SW480 (cell line): ENCODE measurements around the gene MRPL55.

Experiments
- DNase-seq: peaks from one replicate; pipeline ENCODE4 v3.0.0-alpha.2; 2016; ENCODE audit warnings: low spot score

Gene MRPL55

DNA sequence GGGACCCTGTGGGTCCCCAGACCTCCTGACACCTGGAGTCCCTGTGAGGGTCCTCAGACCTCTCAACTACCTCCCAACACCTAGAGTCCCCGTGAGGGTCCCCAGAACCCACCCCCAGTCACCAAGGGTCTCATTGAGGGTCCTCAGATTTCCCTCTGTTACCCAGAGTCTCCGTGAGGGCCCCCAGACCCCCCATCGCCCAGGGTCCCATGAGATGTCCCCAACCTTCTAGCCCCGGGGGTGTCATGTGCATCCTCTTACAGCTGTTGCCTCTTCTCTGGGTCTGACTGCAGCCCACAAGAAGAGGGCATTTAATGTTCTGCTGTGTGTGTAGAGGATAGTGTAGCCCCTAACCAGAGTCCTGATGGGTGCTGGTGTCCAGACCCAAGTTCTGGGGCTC, 38.7 kb upstream of the MRPL55 start:
- DNase-seq: no peak

DNA sequence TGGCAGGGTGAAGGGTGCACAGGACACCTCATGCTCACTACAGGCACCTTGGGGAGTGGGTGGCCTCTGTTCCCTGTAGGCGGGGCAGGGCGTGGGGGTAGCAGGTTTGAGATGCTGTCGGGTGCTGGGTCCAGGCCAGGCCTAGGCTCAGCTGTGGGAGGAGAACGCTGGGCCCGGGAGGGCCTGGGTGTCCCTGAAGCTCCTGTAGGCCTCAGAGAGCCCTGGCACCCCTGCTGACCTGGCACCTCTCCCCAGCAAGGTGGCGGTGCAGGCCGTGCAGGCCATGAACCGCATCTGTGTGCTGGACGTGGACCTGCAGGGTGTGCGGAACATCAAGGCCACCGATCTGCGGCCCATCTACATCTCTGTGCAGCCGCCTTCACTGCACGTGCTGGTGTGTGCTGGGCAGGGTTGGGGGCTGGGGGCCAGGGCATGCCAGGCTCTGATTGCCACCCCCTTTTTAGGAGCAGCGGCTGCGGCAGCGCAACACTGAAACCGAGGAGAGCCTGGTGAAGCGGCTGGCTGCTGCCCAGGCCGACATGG, 38.1 kb upstream of the MRPL55 start:
- no peak for DNase-seq

DNA sequence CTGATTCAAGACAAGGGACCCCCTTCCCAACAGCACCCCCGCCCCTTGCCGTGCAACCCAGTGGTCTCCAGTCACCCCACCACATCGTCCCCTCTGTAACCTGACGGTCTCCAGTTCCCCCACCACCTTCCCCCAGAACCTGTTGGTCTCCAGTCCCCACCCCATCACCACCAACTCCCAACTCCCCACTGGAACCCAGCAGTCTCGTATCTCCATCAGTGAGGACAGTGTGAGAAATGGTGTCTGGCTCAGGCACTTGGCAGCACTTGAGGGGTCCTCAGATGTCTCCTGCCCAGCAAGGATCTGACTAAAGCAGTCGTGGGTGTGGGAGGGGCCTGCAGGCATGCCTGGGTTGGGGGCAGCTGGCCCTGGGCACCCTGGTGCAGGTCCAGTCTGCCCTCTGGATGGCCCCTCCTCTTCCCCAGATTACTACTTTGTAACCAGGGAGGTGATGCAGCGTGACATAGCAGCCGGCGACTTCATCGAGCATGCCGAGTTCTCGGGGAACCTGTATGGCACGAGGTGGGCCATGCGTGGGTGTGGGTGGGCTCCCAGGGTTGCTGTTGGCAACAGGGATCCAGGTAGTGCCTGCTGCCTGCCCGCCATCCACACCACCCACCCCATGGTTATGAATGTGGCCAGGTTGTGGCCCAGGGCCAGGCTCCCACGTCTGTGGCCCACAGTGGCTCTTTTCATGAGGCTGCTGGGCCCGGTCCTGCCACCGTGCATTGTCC, 37.5 kb upstream of the MRPL55 start:
- DNase-seq: no peak

DNA sequence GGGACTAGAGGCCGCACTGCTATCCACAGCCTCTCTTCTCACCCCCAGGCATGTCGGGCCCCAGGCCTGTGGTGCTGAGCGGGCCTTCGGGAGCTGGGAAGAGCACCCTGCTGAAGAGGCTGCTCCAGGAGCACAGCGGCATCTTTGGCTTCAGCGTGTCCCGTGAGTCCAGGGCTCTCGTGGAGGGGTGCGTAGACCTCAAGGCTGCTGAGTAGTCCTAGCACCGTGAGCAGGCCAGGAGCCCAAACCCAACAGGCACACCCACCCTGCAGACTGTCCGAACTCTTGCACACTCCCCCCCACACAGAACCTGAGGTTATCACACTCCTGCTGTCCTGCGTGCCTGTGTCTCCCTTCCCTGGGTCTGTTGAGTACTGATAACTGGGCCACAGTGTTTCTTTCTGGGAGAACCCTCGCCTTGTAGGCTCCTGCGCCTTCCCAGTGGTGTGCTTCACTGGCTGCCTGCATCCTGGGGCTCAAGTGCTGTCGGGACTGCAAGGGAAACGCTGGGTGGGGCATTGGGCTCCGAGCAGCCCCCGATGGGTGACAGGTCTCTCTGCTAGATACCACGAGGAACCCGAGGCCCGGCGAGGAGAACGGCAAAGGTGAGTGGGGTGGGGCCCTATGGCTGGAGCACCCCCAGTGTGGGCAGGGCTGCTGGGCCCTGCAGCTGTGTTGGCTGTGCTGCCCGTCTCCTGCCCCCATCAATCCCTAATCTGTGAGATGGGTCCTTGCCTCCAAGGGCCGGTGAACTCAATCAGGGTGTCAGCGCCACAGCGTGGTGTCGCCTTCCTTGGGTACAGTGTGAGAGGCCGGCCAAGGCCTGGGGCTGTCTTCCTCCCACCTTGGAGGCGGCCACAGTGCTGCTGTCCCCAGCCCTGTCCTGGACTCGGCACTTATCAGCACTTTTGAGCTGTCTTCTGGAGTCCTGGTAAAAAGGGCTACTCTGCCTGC, 36.6 kb upstream of the MRPL55 start:
- DNase-seq: no peak

DNA sequence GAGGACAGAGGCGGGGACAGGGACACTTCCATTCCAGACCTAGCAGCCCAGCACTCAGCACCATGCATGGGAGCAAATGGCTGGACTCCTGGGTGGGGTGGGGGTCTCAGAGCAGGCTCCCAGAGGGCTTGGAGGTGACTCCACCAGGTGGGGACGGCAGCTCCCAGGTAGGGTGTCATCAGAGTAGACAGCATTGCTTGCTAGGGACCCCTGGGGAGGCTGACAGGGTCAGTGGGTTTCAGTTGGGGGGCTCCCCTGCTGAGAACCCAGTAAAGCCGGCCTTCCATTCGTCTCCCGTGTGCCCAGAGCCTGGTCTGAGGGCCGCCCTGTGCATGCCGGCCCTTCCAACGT, 35.9 kb upstream of the MRPL55 start:
- DNase-seq: no peak

DNA sequence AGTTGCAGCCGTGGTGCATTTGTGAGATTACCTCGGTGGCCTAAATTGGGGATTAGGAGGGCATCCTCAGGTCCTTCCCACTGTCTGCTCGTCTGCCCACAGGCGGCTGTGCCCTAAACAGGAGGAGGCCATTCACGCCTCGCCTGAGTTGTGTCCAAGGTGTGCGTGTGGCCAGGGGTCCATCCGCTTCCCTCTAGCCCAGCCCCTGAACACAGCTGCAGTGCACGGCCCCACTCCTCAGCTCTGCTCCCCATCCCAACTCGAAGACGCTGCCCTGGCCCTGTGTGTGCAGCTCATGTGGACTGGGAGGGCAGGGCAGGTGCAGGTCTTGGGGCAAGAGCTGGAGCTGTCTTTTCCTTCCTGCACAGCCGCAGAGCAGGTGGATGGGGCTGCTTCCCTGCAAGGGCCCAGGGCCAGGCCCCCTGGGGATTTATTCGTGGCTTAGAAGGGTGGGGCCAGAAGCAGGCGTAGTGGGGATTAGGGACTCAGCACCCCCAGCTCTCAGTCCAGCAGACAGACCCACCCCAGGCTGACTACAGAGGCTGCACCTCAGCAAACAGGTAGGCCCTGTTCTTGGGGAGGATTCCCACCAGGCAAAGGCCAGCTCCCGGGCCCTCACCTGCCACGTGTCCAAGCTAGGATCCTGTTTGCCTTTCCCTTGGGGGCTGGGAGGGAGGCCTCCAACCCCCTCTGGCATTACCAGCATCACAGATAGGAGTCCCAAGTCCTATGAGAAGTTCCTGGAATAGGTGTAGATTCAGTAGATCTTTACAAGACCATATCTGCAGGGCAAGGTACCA, 35.3 kb upstream of the MRPL55 start:
- DNase-seq: no peak

DNA sequence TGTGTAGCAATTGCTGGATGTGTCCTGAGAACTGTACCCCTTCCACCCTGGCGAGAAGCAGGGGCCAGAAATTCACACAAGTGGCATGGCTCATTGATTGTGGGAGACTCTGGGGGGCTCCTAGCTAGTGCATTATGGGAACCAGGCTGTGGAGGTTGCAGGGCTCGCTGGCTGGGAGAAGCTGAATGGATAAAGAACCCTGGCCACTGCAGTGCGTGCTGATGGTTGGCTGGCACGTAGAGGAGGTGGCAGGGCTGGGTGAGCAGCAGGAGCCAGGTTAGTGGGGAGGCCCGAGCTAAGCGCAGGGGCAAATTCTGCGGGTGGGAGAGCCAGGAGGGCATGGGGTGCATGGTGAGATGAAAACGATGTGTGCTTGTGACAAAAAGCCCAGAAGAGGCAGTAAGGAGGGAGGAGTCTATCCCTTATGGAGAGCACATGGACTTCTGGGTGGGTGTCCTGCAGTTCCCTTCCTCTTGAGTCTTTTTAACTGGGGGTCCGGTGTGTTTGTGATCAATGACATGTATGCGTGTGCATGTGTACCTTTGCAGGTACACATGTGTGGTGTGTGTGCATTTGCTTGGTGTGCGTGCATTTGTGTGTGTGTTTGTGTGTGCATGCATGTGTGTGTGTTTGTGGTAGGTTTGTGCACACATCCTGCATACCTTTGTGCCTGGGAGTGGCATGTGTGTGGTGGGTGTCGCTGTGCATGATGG, 34.5 kb upstream of the MRPL55 start:
- no peak for DNase-seq

DNA sequence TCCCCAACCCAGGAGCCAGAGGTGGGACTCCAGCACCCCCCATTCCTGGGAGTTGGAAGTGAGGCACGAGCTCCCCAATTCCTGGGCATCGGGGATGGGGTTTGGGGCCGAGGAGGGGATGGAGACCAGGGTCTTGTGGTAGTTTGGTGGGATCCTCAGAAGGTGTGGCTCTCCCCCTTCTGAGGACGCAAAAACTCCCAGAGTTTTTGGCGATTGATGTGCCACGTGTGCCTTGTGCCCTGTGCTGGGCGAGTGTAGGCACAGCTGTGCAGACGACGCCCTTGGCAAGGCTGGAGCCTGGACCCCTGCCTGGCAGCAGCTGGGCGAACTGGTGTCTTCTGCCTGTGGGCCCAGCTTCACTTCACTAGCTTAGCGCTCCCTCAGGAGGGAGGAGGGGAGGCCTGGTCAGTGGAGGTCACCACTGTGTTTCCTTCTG, 33.6 kb upstream of the MRPL55 start:
- DNase-seq: no peak

DNA sequence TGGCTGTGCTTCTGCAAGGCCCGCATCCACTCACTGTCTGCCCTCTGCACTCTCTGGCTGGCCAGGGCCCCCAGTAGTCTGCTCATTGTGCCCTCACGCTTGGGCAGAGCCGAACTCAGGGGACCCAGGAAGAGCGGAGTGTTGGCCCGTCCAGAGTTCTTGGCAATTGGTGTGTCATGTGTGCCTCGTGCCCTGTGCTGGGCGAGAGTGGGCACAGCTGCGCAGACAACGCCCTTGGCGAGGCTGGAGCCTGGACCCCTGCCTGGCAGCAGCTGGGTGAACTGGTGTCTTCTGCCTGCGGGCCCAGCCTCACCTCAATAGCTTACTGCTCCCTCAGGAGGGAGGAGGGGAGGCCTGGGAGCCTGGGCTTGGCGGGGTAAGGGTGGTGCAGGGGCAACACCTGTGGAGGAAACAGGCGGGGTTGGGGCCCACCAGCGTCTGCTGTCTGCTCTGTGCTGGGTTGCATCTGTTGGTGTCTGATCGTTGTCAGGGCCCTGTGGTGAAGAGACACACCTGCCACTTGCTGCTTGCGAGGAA, 33.1 kb upstream of the MRPL55 start:
- no peak for DNase-seq

DNA sequence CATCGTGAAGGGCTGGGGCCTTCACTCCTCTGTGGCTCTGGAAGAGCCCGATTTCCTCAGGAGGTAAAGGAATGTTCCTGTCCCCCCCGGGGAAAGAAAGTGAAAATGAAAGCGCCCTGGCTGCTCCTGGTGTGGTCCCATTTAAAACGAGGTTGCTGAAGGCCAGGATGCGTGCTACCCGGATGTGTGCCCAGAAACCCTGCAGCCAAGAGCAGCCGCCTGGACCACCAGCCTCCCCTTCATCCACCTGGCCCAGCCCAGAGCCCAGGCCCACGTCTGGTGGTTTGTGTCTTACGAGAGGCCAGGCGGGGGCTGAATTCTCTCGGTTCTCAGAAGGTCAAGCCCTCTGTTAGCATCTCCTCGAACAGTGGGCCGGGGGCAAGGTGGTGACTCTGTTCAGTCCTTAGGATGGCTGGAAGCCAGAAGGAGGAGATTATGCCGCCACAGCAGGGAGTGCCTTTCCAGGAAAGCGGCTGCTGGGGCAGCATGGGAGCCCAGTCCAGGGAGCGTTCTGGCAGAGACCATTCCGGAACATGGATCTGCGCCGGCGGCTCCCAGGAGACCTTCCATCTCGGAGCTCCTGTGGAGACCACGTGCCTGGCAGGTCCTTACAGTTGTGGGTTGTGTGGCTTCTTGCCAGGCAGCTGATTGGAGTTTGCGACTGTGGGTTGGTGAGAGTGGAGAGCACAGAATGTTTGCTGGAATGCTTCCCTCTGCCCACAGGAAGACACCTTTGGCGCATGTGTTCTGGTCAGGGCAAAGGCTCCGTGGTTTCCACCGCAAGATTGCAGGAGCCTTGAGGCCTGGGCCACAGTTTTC, 32.3 kb upstream of the MRPL55 start:
- peak; percentile 83 for DNase-seq

DNA sequence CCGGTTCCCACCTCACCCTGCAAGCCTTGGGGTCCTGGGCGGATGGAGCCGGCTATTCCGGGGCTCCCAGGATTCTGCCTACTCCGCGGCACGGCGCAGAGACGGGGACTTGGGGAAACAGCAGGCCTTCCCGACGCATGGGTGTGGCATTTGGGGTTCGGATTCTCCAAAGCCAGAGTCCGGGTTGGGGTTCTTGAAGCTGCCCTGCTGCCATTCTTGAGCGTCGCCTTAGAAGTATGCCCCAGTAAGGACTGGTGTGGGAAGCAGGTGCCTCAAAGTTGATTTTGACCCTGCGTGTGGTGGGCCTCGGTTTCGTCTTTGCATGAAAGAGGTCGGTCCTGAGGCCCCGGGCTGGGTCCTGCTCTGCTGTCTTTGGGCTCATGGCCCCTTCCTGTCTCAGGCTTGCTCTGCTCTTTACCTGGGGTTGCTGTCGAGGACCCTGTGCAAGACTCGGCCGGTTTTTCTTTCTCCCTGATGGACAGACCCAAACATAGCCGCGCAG, 31.7 kb upstream of the MRPL55 start:
- DNase-seq: no peak

DNA sequence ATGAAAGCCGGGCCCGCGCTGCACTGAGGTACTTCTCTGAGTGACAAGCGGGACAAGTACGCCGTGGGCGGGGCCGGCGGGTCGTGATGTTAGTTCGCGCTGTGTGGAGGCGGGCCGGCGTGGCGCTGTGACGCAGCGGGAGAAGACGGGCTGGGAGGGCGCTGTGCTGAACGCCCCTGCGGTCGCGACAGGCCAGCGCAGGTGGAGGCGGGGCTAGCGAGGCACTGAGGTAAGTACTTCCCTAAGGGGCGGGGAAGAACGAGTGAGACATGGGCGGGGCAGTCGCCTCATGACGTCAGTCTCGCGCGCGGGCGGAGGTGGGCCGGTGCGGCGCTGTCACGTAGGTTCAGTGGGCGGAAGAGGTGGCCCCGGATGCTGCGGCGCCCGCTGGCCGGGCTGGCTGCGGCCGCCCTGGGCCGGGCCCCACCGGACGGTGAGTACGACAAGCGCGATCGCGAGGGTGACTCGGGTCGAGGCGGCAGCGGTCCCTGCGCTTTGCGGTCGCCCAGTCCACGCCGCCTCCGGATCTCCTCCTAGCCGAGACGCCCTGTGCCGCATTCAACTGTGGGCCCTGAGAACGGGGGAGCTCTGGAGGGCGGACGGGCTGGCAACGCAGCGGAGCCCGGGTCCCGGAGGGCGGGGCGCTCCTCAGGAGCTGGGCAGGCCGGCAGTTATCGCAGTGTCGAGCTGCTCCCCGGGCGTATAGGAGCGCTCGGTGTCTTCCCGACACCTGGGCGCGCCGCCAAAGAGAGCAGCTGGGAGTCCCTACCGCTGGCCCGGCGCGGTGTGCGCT, 31.0 kb upstream of the MRPL55 start, which contains the start of gene GUK1:
Gene GUK1 (plus strand): TSS at position 349 of the 793 bp plus-strand sequence. CDS start 24 bp downstream, at position 373.
- peak; percentile 99 for DNase-seq

DNA sequence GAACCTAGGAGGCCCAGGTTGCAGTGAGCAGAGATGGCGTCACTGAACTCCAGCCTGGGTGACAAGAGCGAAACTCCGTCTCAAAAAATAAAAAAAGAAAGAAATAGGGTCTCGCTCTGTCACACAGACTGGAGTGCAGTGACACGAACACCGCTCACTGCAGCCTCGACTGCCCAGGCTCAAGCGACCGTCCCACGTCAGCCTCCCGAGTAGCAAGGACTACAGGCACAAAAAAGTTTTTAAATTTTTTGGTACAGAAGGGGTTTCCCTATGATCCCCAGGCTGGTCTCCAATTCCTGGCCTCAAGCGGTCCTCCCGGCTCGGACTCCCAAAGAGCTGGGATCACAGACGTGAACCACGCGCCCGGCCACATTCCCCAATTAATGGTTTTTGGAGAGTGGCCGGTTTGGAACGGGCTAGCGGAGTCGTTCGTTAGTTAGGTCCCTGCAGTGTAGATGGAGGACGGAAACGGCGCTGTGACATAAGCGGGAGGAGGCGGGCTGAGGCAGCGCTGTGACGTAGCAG, 30.4 kb upstream of the MRPL55 start:
- DNase-seq: no peak

DNA sequence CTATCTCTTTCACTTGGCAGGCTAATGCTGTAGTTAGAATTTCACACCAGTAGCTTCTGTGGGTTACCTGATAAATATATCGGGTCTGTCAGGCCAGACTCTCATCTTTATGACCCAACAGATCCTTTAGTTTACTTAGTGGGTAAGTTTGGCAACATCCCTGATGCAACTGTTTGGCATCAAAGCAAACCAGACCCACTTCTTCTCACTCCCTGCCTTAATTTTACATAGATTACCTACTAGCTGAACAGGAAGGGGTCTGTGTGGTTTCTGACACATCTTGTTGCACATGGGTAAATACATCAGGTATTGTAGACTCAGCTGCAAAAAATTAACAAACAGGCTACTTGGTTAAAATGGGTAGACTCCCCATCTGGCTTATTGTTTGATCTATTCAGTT, 27.8 kb upstream of the MRPL55 start:
- DNase-seq: no peak

DNA sequence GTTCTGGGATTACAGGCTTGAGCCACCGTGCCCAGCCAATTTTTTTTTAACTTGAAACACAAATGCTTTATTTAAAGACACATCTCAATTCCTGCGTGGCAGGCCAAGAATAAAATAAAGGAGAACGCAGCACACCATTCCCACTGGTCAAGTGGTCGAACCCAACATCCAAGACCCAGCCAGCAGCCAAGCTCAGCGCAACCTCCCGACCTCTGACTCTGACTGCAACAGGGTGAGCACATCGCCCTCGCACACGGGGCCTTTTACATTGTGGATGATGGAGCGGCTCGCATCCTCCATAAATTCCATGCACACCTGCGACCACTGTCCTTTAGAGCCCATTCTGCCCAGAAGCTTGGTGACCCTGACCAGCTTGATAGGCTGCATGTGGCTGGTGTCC, 25.5 kb upstream of the MRPL55 start:
- no peak for DNase-seq

DNA sequence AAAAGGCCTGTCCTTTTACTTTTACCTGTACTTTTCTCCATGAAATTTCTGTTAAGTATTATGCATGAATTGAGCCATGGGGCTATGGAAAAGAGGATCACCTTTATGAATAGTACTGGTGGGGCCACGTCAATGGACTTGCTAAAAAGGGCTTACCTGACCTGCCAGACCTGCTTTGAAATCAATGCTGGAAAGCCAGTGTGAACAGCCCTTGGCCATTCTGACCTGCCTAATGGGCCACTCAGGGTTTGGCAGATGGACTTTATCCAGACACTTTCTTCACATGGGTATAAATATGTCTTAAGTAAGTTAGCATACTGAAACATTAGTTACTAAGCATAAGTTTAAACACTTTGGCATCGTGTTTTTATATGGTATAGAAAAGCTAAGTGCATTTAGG, 22.7 kb upstream of the MRPL55 start:
- DNase-seq: no peak

DNA sequence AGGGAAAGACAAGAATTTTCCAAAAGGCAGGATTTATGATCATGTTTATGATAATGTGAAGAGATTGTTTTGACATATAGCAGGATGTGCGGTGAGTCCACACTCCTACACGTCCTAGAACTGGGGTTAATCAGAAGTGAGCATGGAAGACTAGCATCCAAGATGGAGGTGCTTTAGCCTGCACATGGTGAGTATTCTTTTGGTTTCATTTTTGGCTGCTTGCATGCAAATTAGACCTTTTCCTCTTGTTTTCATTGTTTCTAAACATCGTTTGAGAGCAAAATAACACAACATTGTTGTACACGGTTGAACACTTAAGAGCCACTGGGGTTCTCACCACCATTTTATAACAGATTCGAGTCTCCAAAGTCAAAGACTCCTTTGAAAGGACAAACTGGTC, 16.1 kb upstream of the MRPL55 start:
- DNase-seq: no peak

DNA sequence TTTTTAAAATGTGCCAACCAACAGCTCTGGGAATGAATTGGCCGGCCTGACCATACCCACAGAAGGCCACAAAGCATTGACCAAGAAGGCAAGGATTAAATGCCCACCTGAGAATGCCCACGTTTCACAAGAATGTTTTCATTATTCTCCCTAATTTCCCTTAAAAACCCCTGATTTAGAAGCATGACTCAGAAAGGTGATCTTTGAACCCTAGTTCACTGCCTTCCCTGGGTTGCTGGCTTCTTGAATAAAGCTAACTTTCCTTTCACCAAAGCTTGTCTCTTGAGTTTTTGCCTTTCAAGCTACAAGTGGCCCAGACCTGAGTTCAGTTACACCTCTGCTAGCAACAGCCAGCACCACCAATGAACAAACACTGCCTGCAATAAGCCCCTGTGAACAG, 14.4 kb upstream of the MRPL55 start:
- DNase-seq: no peak

DNA sequence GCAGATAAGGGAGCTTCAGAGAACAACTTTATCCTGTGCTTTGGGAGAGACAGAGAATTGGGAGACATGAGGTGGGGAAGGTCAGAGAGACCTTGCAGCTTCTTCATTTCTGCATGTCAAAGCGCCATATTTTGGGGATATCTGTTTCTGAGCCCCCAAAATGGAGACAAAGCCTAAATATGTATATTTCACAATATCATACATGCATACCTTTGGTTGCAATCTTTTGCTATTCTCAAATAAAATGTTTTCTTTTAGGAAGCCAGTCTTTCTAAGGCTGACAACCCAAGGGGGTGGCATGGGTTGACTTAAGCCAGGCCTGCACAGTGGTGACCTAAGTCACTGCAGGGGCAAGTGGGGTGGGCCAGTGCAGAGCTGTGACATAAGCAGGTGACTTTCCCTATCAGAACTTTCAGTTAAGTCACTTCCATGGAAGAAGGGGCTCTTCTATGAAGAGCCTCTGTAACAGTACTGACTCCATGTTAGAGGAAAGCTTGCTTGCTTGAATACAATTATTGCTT, 13.9 kb upstream of the MRPL55 start:
- DNase-seq: no peak
